ENCODE measurements around the gene DUS2. TPM values are rescaled to one million over a fixed set of nuclear protein-coding genes. Genes with fewer than 3 reads are reported as not detected.

The DUS2 gene
- total RNA-seq, 1 experiment from 2014 or later: 27.3 TPM

GRCh38 chr16:67995423-67995822 is 27.7 kb upstream of the DUS2 start:
- Histone ChIP-seq H2AFZ (ENCODE audit: low read depth, low read length, poor library complexity, severe bottlenecking) (no peak overlapping the region), H3K9me3 (ENCODE audit: control insufficient read depth in 1 of 2, insufficient read depth in 1 of 2, low read depth in 1 of 2, low read length in 2 of 2) (no peaks in the 10 kb centered on the region)

More at GRCh38 chr16:67995423-67995822, 27.7 kb upstream of the DUS2 start:
- Histone ChIP-seq H3K9me2 (ENCODE audit: insufficient read depth) (no peaks in the 10 kb centered on the region), H4K20me1 (ENCODE audit: insufficient read depth) (no peaks in the 10 kb centered on the region), H3K4me2 (ENCODE audit: low read length) (no peak overlapping the region), H3K36me3 (ENCODE audit: control insufficient read depth in 1 of 2, insufficient read depth in 2 of 2, low read length in 2 of 2) (no peaks in the 10 kb centered on the region), H3K79me2 (ENCODE audit: insufficient read depth, low read length) (no peaks in the 10 kb centered on the region), H3K27ac (ENCODE audit: low read depth, low read length) (no peak overlapping the region), H3K27me3 (ENCODE audit: insufficient read depth, low read length) (no peaks in the 10 kb centered on the region), H3K4me3 (replicated peaks in 1 of 2; ENCODE audit: low read depth in 1 of 2, low read length in 2 of 2) (no peak overlapping the region), H3K9ac (ENCODE audit: low read length) (no peak overlapping the region), H3K4me1 (ENCODE audit: control insufficient read depth in 1 of 2, insufficient read depth in 2 of 2, low read length in 2 of 2) (peaks cover 5 to 20% of the 10 kb centered on the region in 2 experiments; a peak in 3 of 4 replicates)
- RAD21 ChIA-PET (ENCODE audit: low non-redundant PET in 1 of 2, low total read pairs in 2 of 2, uncharacterized antibody in 2 of 2, unreplicated experiment in 2 of 2): no interaction called here
- BruUV-seq (replicated peaks): no TSS peak
- TF ChIP-seq YY1 (IDR thresholded peaks at IDR 0.05; ENCODE audit: extremely low read depth, insufficient replicate concordance, low read depth, low read length) (no peak), ELF1 (IDR thresholded peaks at IDR 0.05; ENCODE audit: borderline replicate concordance, low read depth) (no peak), EZH2 (IDR thresholded peaks at IDR 0.05) (no peak), REST (IDR thresholded peaks at IDR 0.05; ENCODE audit: low read depth) (no peak), CBX3 (IDR thresholded peaks at IDR 0.05; ENCODE audit: low read depth) (no peak), POLR2AphosphoS5 (IDR thresholded peaks at IDR 0.05; ENCODE audit: low read depth, low read length) (no peak), SP1 (IDR thresholded peaks at IDR 0.05; ENCODE audit: low read depth) (no peak), RAD21 (IDR thresholded peaks at IDR 0.05; ENCODE audit: low read depth) (no peak), TCF7L2 (IDR thresholded peaks at IDR 0.05; ENCODE audit: borderline replicate concordance, extremely low read depth, insufficient read depth, insufficient read length) (no peak), CTCF (IDR thresholded peaks at IDR 0.05 in 2 of 3, conservative IDR thresholded peaks at IDR 0.05 in 1 of 3; ENCODE audit: borderline replicate concordance in 1 of 3, insufficient read depth in 1 of 3, low read depth in 2 of 3, low read length in 2 of 3) (no peak), ZBTB33 (IDR thresholded peaks at IDR 0.05; ENCODE audit: extremely low read depth, insufficient replicate concordance, low read length) (no peak), EGR1 (IDR thresholded peaks at IDR 0.05; ENCODE audit: low read depth) (no peak), JUND (IDR thresholded peaks at IDR 0.05) (no peak), EZH2phosphoT487 (IDR thresholded peaks at IDR 0.05; ENCODE audit: borderline replicate concordance) (no peak), ATF3 (IDR thresholded peaks at IDR 0.05) (no peak), MAX (IDR thresholded peaks at IDR 0.05) (no peak), ZFX (IDR thresholded peaks at IDR 0.05) (no peak), FOSL1 (IDR thresholded peaks at IDR 0.05; ENCODE audit: low read depth) (no peak)
- DNase-seq (ENCODE audit: low read depth, low spot score) (no peak), ATAC-seq (no peak)
- POLR2A ChIA-PET: no interaction called here
- intact Hi-C loops (cut with micrococcal nuclease): no loop called here
- CTCF ChIA-PET: no interaction called here

All from HCT116 (cell line).